Activated naive CD4-positive, alpha-beta T cell treated with anti-CD3 and anti-CD28 coated beads for 36 hours (primary cell): Measurements from ENCODE around the gene KAT7. TPM values are rescaled to one million over a fixed set of nuclear protein-coding genes. Genes with fewer than 3 reads are reported as not detected.

Source experiments
- CTCF ChIA-PET: fragments of 350-600 bp; sonication (Branson Sonifier 250); formaldehyde crosslinking; loops from one replicate; lab custom pipeline; 2021; ENCODE audit warnings: antibody characterized with exemption; lab: Charles Lee
- DNase-seq: peaks from one replicate; pipeline ENCODE4 v3.0.0-alpha.2; 2020
- H3K27ac Mint-ChIP-seq: one replicate; pipeline ENCODE4 v1.8.0; 2021; ENCODE audit warnings: mild to moderate bottlenecking, mixed read lengths
- H3K27me3 Mint-ChIP-seq: one replicate; pipeline ENCODE4 v1.8.0; 2021; ENCODE audit warnings: low read depth, mixed read lengths
- H3K36me3 Mint-ChIP-seq: one replicate; pipeline ENCODE4 v1.8.0; 2021; ENCODE audit warnings: low read depth, mixed read lengths
- H3K4me1 Mint-ChIP-seq: one replicate; pipeline ENCODE4 v1.8.0; 2021; ENCODE audit warnings: low read depth, mixed read lengths
- H3K4me3 Mint-ChIP-seq: one replicate; pipeline ENCODE4 v1.8.0; 2021; ENCODE audit warnings: mild to moderate bottlenecking, moderate library complexity, mixed read lengths
- H3K9me3 Mint-ChIP-seq: one replicate; pipeline ENCODE4 v1.8.0; 2021; ENCODE audit warnings: mixed read lengths
- intact Hi-C: fragments of 100-400 bp; cut with micrococcal nuclease; formaldehyde crosslinking; loops from one replicate; pipeline ENCODE4 v1.15.1; 2023
- total RNA-seq, 2 experiments: library from RNA; stranded (reverse); gene quantifications; one replicate each; pipeline ENCODE4 v1.2.3, GENCODE V29; 2021

The KAT7 gene
- total RNA-seq: 10 to 100 TPM; 83.9 to 85.8 TPM

DNA sequence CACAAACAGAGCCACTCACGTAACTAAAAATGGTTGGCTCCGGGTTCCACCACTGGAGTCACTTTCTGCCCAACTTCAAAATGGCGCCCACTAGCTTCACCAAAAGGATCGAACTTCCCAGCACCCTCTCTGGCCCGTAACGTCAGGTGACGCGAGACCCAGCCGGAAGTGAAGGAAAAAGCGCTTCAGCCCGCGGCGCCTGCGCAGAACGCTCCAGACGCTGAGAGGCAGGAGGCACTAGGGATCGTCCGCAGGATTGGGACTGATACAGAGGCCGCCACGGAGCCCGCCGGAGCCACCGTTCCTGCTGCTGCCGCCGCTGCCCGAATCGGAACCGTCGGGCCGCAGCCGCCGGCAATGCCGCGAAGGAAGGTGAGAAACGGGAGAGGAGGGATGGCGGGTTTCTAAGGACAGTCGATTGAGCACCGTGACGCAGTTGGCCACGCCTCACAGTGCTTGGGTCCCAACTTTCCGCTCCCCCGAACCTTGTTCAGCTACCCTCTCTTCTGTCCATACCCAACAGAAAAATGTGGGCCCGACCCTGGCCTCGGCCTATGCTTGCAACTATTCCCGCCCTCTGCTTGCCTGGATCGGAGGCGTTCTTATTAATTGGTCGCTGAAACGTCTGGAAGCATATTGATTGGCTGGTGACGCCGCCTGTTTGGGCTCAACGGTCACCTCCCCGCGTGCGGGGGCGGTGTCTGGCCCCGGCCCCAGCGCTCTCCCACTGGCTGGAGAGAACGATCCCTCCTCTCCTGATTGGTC, at the start of gene KAT7:
TSS of gene KAT7 (plus strand) at position 204 of the 765 bp plus-strand sequence. CDS start at position 358, 154 bp downstream.
- Mint-ChIP-seq H3K9me3 (no peaks in the 10 kb centered on the region), H3K4me1 (peaks cover 51% of the 10 kb centered on the region), H3K27me3 (no peaks in the 10 kb centered on the region), H3K27ac (peak within 1 kb of the TSS; percentile 95), H3K36me3 (peaks cover 28% of the 10 kb centered on the region), H3K4me3 (peak within 1 kb of the TSS; percentile 92)
- intact Hi-C loops: loop anchor here (1.0 to 2.0 kb wide), 9 partner anchors 24 to 374 kb away; partner anchors contain the start of genes FAM117A, PHB1 and SPOP
- CTCF ChIA-PET: interaction anchor here (0.9 to 1.8 kb wide), 3 partner anchors 9 to 40 kb away, joined by 3 to 6 read pairs (median 3); no protein-coding TSS in a partner anchor
- DNase-seq: peak; percentile 99

DNA sequence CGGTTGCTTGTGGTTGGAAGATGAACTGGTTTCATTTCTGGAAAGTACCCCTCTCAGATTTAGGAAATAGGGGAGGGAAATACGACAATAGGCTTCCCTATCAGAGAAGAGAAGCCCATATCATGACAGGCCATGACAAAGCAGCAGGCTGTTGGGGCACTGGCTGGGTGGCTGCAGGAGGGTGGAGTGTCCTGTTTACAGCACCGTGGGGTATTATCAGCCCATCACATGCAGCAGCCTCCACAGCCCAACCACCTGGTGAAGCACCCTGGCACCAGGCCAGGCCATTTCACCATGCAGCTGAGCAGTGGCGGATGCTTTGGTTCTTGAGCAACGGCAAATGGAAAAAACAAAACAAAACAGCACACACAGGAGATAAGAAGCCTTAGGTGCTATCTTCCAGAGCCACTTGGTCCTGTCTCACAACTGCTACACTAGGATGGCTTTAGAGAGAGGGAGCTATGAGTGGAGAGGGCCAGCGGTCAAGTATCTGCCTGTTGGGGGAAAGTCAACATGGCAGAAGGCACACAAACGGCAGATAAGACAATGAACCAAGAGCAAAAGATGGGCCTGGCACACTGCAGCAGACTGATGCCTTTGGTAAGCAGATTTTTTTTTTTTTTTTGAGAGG, 48.7 kb upstream of the KAT7 start:
- peaks cover 5% of the 10 kb centered on the region for H3K36me3 Mint-ChIP-seq
- intact Hi-C loops: loop anchor here (1.0 to 10.0 kb wide), 9 partner anchors 10 to 547 kb away; partner anchors contain the start of genes FAM117A, PPP1R9B and SPOP
- no peaks in the 10 kb centered on the region for H3K9me3 Mint-ChIP-seq

DNA sequence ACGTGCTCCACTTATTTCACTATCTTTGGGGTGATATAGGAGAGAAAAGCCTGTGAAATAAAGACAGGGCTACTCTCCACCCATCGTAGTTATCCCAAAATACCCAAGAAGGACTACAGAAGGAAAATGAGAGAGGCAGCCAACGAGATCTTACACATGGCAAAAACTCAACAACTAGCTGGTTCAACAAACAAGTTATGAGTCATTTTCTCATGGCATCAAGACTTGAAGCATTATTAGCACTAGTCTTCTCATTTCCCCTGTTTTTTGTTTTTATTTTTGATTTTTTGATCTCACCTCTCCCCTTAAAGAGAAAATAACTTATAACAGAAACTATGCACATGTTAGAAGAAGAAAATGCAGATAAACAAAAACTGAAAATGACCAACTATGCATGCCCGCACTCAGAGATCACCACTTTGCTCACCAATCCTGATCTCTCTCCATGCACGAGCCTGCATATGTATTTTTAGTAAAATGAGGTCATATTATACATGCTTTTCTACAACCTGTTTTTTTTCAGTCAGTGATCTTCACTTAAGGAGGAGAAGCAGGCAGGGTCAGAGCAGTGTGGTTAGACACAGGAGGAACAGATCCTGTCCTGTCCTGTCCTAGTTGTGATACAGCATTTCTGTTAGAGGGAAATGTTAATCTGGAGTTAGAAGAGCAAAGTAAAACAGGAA, 47.3 kb upstream of the KAT7 start:
- intact Hi-C loops: loop anchor here (2.0 to 10.0 kb wide), 2 partner anchors 62 to 396 kb away; partner anchors contain the start of gene SPOP
- CTCF ChIA-PET: interaction anchor here (0.9 to 3.5 kb wide), 2 partner anchors 23 to 33 kb away, joined by 3 to 10 read pairs; partner anchors contain the start of gene FAM117A
- H3K4me3 Mint-ChIP-seq: peak overlapping the region; percentile 84

More for the DNA sequence above, 48.7 kb upstream of the KAT7 start:
- H3K4me3 Mint-ChIP-seq: peak overlapping the region; percentile 84
- H3K27me3 Mint-ChIP-seq: no peaks in the 10 kb centered on the region
- H3K4me1 Mint-ChIP-seq: peaks cover 73% of the 10 kb centered on the region
- peak overlapping the region; percentile 99 for H3K27ac Mint-ChIP-seq
- peak; percentile 92 for DNase-seq
- CTCF ChIA-PET: interaction anchor here (0.5 to 0.9 kb wide), 4 partner anchors 9 to 128 kb away, joined by 3 to 4 read pairs (median 4); no protein-coding TSS in a partner anchor

DNA sequence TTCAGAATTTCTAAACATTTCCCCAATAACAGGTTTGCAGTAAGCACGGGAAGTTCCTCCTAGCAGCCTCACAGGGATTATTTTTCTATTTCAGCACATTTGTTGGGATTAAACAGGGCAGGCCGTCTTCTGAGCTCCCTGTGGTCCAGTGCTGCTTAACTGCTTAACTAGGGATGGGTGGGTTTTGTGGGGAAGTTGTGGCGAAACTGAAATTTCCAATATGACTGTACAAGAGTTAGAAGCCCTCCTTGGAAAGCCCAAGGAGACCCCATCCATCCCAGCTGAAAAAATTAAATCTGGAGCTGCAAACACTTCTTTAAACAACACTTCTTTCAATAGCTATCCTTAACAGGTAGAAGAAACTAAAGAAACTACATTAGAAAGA, 46.8 kb upstream of the KAT7 start:
- Mint-ChIP-seq H3K36me3 (peaks cover 9% of the 10 kb centered on the region), H3K9me3 (no peaks in the 10 kb centered on the region), H3K4me1 (peaks cover 86% of the 10 kb centered on the region), H3K4me3 (peak overlapping the region; percentile 84), H3K27ac (peak overlapping the region; percentile 99), H3K27me3 (no peaks in the 10 kb centered on the region)
- no peak for DNase-seq
- CTCF ChIA-PET: interaction anchor here (3.5 kb wide), 1 partner anchor 23 kb away, joined by 10 read pairs; the partner anchor contains the start of gene FAM117A
- intact Hi-C loops: loop anchor here (2.0 to 10.0 kb wide), 2 partner anchors 63 to 397 kb away; partner anchors contain the start of gene SPOP

More for the DNA sequence above, 47.3 kb upstream of the KAT7 start:
- Mint-ChIP-seq H3K36me3 (peaks cover 9% of the 10 kb centered on the region), H3K9me3 (no peaks in the 10 kb centered on the region), H3K27ac (peak overlapping the region; percentile 99), H3K4me1 (peaks cover 85% of the 10 kb centered on the region), H3K27me3 (no peaks in the 10 kb centered on the region)
- no peak for DNase-seq

DNA sequence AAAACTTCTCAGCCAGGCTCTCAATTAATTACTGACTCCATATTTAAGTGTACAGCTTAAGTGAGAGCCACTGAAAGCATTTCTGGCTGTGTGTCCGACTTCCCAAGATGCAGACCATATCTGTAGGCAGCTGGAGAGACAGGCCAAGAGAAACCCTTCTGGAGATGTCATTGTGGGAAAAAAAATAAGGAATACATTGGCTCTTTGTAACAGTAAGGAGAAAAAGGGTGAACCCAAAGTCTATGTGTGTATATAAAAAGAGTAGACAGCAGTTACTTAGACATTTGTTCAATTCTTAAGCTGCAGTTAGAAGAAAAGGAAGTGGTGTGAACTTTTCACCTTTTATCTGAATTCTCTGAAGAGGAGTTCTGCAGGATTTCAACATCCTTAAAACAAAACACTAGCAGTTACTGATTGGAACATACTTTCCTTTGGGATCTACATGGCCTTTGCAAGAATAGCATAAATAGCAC, 46.3 kb upstream of the KAT7 start:
- peaks cover 87% of the 10 kb centered on the region for H3K4me1 Mint-ChIP-seq
- H3K4me3 Mint-ChIP-seq: peak overlapping the region; percentile 58
- DNase-seq: no peak
- CTCF ChIA-PET: interaction anchor here (0.6 to 3.5 kb wide), 3 partner anchors 22 to 116 kb away, joined by 3 to 10 read pairs (median 3); partner anchors contain the start of gene FAM117A
- H3K36me3 Mint-ChIP-seq: peaks cover 9% of the 10 kb centered on the region
- no peaks in the 10 kb centered on the region for H3K9me3 Mint-ChIP-seq
- H3K27ac Mint-ChIP-seq: peak overlapping the region; percentile 99
- intact Hi-C loops: loop anchor here (10.0 kb wide), 1 partner anchor 397 kb away; no protein-coding TSS in a partner anchor
- H3K27me3 Mint-ChIP-seq: no peaks in the 10 kb centered on the region

DNA sequence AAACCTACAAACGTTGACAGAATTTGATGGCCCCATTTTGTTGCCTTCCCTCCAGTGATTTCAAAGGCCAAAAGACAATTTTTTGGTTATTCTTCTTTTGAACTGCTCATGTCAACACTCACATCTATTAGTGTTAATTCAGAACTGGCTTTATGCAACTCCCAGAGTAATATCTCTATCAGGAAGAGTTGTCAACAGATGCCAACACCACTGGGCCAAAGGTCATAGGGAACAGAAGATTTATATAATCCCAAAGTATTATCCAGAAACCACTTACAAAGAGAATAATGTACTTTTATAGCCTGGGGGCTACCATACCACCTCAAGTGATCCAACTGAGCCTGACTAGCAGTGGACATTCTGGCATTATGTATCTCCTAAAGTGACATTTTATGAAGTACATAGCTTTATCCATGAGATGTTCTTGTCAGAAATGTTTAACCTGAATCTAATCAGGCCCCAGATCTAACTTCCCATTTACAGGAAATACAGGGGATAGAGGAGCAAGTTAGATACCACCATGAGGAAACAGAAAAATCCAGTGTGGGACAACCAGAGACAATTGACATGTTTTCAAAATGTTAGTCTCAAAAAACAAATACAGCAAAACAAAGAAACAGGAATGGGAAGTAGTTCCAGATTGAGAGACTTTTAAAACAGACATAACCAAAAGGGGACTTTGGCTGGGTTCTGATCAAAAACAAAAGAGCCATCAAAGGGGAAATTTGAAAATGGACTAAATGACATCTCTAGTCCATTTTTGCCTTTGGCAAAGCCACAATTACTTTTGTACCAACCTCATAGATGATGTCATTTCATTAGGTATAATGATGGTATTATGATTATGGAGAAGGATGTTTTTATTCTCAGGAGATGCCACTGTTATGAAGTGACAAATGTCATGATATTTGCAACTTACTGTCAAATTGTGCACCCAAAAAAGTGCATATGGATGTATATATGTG, 43.0 kb upstream of the KAT7 start:
- Mint-ChIP-seq H3K4me1 (peaks cover 88% of the 10 kb centered on the region), H3K36me3 (peaks cover 7% of the 10 kb centered on the region), H3K9me3 (no peaks in the 10 kb centered on the region), H3K4me3 (no peak overlapping the region), H3K27ac (peak overlapping the region; percentile 91), H3K27me3 (no peaks in the 10 kb centered on the region)
- intact Hi-C loops: loop anchor here (10.0 kb wide), 1 partner anchor 401 kb away; no protein-coding TSS in a partner anchor
- CTCF ChIA-PET: interaction anchor here (3.7 kb wide), 1 partner anchor 30 kb away, joined by 13 read pairs; no protein-coding TSS in a partner anchor
- DNase-seq: no peak

DNA sequence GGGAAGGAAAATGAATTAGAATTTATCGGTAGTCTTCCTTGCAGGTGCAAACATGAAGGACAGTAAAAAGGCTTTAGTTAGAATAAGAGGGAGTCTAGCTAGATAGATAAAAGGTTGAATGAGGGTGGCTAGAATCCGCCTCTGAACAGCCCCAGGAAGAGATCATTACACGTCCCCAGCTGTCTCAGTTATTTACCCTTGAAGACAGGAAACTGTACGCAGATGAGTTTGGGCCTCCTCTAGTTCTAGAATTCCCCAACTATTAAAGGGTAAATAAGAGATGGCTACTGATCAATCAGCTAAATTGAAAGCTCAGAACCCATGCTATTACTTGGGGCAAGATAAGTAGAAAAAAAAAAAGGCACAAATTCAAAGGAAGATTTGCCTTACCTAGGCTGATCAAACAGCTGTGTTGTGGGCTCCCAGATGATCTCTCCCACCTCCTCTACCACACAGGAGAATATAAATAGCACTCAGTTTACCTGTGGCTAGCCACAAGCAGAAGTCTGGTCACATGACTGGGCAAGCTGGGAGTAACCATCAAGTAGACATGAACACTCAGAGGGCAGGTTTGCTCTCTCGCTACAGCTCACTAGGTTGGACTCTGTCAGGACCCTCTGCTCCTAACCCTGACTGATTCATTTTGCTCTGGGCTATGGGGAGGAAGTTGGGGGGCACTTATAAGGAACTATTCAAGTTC, 41.5 kb upstream of the KAT7 start:
- CTCF ChIA-PET: interaction anchor here (0.6 to 3.7 kb wide), 5 partner anchors 9 to 535 kb away, joined by 3 to 13 read pairs (median 4); partner anchors contain the start of genes NXPH3 and SLC35B1
- Mint-ChIP-seq H3K9me3 (no peaks in the 10 kb centered on the region), H3K27me3 (no peaks in the 10 kb centered on the region), H3K27ac (peak overlapping the region; percentile 91), H3K36me3 (peaks cover 7% of the 10 kb centered on the region), H3K4me1 (peaks cover 74% of the 10 kb centered on the region), H3K4me3 (peak overlapping the region; percentile 55)
- intact Hi-C loops: loop anchor here (10.0 kb wide), 1 partner anchor 402 kb away; no protein-coding TSS in a partner anchor
- DNase-seq: peak; percentile 46

DNA sequence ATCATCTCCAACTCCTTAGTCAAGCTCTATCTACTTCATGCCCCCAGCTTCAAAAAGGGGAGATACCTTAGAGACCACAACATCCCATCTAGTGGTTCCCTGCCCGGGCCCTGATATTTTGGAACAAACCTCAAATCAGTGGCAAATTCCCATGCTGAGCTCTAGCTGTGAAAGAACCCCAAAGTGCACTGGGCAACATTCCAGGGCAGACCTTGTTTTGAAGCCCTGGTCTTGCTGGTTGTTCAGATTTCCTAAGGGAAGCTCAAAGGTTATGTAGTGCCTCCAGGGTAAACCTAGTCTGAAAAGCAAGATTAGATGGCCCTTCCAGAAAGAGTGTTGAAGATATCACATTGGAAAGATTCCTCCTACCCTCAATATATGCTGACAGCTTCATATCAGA, 40.8 kb upstream of the KAT7 start:
- Mint-ChIP-seq H3K27ac (peak overlapping the region; percentile 91), H3K9me3 (no peaks in the 10 kb centered on the region), H3K4me1 (peaks cover 72% of the 10 kb centered on the region), H3K27me3 (no peaks in the 10 kb centered on the region), H3K36me3 (peaks cover 7% of the 10 kb centered on the region), H3K4me3 (peak overlapping the region; percentile 7)
- DNase-seq: no peak
- CTCF ChIA-PET: interaction anchor here (0.6 to 3.7 kb wide), 4 partner anchors 14 to 172 kb away, joined by 3 to 13 read pairs (median 4); partner anchors contain the start of gene NXPH3
- intact Hi-C loops: loop anchor here (1.0 to 10.0 kb wide), 5 partner anchors 17 to 403 kb away; partner anchors contain the start of genes FAM117A, KAT7 and SPOP

DNA sequence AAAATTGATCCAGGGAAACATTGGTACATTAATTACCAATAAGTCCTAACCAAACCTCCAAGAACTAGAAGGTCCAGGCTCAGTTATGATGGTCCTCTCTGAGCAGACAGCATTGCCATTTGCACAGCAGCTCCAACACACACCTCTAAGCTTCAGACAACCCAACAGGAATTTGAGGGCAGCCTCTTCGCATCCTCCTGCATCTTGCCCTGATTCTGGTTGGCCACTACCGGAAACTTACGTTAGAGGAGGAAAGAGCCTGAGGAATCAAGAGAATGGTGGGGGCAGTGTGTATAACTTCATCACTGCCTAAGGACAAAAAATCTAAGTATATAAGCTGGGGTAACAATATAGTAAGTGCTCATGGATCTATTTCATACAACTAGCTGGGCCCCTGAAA, 40.3 kb upstream of the KAT7 start:
- peak; percentile 29 for DNase-seq
- H3K36me3 Mint-ChIP-seq: peaks cover 8% of the 10 kb centered on the region
- H3K27me3 Mint-ChIP-seq: no peaks in the 10 kb centered on the region
- H3K27ac Mint-ChIP-seq: peak overlapping the region; percentile 91
- no peaks in the 10 kb centered on the region for H3K9me3 Mint-ChIP-seq
- CTCF ChIA-PET: interaction anchor here (0.9 to 3.7 kb wide), 6 partner anchors 8 to 53 kb away, joined by 3 to 13 read pairs (median 4); no protein-coding TSS in a partner anchor
- intact Hi-C loops: loop anchor here (1.0 to 10.0 kb wide), 5 partner anchors 16 to 403 kb away; partner anchors contain the start of genes FAM117A, KAT7 and SPOP
- H3K4me1 Mint-ChIP-seq: peaks cover 72% of the 10 kb centered on the region
- H3K4me3 Mint-ChIP-seq: no peak overlapping the region

DNA sequence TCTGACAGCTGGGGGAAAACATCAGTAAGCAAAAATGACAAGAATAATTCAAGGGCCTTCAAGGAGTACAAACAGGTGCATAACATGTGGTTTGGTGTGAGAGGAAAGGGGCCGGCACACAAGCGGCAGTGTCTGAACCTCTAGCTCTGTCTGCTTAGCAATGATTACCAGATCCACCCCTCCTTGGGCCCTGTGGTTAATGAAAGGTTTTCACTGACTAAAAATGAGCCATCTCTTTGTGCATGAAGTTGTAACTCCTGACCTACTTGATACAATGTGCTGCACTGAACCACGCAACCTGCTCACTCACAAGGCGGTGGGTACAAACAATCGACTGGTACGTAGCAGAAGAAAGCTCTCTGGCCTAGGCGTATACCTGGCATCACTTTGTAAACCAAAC, 39.7 kb upstream of the KAT7 start:
- Mint-ChIP-seq H3K4me3 (peak overlapping the region; percentile 14), H3K4me1 (peaks cover 78% of the 10 kb centered on the region), H3K36me3 (peaks cover 9% of the 10 kb centered on the region), H3K27ac (peak overlapping the region; percentile 91), H3K9me3 (no peaks in the 10 kb centered on the region), H3K27me3 (no peaks in the 10 kb centered on the region)
- CTCF ChIA-PET: interaction anchor here (0.9 to 3.7 kb wide), 6 partner anchors 9 to 53 kb away, joined by 3 to 13 read pairs (median 4); no protein-coding TSS in a partner anchor
- DNase-seq: peak; percentile 86
- intact Hi-C loops: loop anchor here (1.0 to 10.0 kb wide), 7 partner anchors 9 to 404 kb away; partner anchors contain the start of genes FAM117A, KAT7 and SPOP
